GM18873 (cell line): ENCODE data around the gene SLC22A13.
"Not testable (repeated sequence)": the region's sequence is repeated elsewhere in the genome, so short reads cannot be mapped to it uniquely, and the experiment has no call there.

Experiments used
- ATAC-seq: cut with Tn5 transposase; IDR thresholded peaks from one replicate; pipeline ENCODE4 v1.9.1; 2021; ENCODE audit warnings: mild to moderate bottlenecking, moderate library complexity, moderate number of reproducible peaks; ENCODE audit not compliant: unreplicated experiment, low FRiP score

SLC22A13 gene

DNA sequence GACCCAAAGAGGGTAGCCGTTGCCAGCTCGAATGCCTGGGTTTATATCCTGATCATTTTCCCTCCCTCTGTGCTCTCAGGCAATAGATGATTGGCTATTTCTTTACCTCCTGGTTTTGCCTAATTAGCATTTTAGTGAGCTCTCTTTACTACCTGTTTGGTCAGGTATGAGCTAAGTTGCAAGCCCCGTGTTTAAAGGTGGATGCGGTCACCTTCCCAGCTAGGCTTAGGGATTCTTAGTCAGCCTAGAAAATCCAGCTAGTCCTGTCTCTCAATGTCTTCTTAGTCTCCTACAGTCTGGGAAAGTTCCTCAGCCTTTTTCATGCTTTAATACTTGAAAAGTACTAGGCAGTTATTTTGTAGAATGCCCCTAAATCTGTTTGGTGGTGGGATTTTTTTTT lies 31.4 kb downstream of the SLC22A13 start:
- ATAC-seq = not testable (repeated sequence)

DNA sequence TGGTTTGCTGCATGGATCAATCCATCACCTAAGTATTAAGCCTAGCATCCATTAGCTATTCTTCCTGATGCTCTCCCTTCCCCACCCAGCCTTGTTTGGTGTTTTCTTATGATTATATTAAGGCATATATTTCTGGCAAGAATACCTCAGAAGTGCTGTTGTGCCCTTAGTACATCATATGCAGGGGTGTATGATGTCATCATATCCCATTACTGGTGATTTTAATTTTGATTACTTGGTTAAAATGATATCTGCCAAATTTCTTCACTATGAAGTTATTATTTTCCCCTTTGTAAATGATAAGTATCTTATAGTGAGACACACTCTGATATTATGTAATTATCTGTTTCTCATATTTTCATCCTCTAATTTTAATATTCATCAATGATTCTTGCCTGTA lies 31.9 kb downstream of the SLC22A13 start:
- no peak for ATAC-seq

DNA sequence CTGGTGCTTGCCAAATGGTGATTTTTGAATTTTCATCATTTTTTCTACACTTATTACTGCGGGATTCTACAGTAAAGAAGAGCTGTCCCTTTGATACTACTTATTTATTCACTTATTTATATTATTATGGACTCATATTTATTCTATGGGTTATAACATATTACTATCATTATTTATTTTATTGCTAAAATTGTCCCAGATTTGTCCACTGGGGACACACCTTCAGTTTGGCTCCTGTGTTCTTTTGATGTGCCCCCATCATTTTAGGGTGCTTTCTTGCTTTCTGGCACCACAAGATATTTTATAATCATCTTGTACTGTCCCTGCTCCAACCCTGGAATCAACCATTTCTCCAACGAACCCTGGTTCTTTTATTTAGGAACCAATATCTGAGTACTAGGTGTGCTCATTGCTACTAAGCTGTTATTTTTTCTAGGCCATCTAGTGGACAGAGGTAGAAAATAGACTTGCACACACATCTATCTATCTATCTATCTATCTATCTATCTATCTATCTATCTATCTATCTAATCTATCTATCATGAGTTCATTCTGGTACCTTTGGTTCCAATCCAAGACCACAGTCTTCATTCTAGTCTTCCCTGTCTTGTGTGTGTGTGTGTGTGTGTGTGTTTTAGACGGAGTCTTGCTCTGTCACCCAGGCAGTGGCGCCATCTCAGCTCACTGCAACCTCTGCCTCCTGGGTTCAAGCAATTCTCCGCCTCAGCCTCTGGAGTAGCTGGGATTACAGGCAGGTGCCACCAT lies 32.5 kb downstream of the SLC22A13 start:
- ATAC-seq = no peak

DNA sequence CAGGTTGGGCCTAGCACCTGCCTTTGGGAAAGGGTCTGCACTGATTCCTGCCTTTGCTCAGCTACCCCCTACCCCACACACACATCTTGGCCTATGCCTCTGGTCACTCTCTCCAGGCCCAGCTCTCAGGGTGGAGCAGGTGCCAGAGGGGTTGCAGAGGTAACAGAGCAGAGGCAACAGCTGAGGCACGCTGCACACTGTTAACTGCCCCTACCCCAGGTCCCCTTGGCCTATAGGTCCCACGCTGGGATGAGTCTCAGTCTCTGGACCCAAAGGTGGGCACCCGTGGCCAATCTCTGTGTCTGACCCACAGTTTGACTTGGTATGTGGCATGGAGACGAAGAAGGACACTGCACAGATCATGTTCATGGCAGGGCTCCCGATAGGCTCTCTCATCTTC lies 41.3 kb downstream of the SLC22A13 start:
- no peak for ATAC-seq

DNA sequence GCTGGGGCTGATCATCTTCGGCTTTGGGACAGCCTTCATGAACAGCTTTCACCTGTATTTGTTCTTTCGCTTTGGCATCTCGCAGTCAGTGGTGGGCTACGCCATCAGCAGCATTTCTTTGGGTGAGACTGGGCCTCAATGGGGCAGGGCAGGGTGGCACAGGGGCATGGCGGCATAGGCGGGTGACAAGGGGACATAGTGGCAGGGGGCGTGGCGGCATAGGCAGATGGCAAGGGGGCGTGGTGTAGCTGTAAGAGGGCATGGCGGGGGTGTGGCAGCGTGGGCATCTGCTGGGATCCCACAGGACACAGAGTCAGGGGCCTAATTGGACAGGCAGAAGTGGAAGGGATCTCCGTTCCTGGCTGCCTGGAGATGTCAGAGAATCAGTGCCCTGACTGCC lies 42.0 kb downstream of the SLC22A13 start:
- no peak for ATAC-seq

DNA sequence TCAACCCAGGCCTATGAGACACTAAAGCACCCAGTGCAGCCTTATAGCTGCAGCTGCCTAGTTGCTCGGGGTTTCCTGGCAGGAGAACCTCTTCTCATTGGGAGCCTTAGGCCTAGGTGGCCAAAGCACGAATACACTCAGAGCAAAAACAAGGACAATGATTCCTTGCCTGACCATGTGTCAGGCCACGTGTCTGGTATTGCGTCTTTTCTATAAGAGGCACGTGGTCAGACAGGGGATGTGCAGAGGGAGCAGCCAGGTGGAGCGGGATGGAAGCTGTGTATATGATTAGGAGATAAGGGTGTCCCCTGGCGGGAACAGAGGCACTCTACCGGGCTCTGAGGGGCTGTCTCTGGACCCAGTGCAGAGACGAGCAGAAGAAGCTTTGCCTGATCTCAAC lies 42.8 kb downstream of the SLC22A13 start:
- no peak for ATAC-seq

DNA sequence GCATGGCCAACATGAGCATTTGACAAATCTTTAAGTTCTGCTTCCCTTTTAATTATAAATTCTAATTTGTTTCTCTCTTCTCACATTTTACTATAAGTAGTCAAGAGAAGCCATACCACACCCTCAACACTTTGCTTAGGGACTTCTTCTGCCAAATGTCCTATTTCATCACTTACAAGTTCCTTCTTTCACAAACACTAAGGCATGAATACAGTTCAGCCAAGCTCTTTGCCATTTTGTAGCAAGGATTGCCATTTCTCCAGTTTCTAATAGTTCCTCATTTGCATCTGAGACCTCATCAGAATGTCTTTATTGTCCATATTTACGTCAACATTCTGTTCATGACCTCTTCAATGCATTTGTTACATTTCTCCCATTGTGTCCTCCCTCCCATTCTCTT lies 45.9 kb downstream of the SLC22A13 start:
- ATAC-seq = no peak

DNA sequence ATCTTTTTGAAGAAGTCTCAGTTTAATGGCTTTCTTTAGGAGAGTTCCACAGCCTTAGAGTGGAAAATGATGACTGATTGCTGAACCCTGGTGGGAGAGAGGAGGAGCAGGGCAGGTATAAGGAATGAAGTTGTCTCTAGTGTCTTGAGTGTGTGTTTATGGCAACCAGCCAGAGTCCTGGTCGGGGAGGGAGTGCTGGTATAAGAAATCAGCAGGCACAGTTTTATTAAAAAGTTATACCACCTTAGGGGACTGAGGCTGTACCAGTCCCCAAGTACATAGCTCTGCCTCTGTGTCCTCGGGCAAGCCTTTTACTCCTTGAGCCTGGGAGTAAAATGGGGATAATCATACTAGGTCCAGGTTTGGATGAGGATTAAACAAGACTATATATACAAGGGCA lies 46.3 kb downstream of the SLC22A13 start:
- ATAC-seq = no peak

DNA sequence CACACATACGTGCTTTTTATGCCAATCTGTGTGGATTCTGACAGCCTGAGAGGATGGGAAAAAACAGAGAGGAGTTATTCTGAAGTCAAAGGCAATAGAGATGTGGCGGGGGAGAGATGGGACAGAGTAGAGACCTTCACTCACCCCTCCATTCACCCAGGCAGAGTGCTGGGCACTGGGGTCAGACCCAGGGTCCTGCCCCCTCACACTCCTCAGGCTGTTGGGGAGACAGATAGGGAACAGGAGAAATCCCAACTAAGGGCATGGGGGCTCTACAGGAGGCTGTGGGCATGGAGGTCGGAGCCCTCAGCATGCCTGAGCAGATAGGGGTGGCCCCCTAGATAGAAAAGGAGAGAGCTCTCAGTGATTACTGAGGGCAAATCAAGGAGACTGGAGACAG lies 46.7 kb downstream of the SLC22A13 start:
- no peak for ATAC-seq

DNA sequence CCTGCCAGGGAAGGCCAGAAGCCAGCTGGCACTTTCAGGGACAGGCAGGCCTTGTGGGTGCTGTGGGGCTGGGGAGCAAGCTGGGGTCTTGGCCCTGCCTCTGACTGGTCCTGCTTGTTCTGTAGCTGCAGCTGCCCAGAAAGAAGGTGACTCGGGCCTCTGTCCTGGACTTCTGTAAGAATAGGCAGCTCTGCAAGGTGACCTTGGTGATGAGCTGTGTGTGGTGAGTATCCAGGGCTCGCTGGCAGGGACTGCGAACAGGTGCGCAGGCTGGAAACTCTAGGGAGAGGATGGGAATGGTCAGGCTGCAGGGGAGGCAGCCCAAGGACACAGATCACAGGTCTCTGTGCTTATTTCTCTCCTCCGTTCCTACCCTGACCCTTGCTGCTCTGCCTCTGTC lies 47.7 kb downstream of the SLC22A13 start:
- ATAC-seq = no peak

DNA sequence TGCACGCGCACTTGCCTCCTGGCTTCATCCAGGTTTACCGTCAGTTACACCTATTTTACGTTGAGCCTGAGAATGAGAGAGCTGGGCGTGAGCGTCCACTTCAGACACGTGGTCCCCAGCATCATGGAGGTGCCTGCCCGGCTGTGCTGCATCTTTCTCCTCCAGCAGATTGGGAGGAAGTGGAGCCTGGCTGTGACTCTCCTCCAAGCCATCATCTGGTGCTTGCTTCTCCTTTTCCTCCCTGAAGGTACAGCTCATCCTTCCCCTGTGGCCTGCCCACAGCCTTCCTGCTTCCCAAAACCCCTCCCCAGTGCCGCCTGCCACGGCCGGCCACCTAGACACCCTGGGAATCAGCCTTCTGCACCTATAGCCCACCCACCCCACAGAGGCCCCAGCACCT lies 48.1 kb downstream of the SLC22A13 start:
- ATAC-seq = no peak

DNA sequence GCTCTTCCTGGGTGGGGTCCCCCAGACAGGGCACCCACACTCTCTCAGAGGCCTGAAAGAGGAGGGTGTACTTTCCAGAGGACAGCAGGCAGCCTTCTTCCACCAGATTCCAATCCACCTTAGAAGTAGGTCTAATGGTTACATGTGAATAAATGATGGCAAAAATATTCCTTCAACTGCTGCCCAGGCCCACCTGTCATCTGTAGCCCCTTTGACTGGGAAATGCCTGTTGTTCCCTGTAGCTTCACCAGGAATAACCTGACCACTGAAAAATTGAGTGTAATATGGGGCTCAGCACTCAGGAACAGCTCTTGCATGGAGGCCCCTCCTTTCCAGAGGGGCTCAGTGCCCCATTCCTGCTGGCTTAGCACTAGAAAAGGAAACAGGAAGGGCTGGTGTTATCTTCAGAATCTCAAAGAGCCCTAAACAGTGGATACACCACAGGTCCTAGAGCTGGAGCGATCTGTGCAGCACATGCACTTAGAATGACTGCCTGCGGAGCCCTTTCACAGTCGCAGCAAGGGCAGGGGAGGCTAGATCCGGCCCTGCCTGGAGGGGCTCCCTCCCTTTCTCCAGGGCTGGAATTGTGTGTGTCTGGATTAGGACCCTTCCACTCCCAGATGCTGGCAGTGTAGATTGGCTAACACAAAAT lies 48.6 kb downstream of the SLC22A13 start:
- no peak for ATAC-seq

DNA sequence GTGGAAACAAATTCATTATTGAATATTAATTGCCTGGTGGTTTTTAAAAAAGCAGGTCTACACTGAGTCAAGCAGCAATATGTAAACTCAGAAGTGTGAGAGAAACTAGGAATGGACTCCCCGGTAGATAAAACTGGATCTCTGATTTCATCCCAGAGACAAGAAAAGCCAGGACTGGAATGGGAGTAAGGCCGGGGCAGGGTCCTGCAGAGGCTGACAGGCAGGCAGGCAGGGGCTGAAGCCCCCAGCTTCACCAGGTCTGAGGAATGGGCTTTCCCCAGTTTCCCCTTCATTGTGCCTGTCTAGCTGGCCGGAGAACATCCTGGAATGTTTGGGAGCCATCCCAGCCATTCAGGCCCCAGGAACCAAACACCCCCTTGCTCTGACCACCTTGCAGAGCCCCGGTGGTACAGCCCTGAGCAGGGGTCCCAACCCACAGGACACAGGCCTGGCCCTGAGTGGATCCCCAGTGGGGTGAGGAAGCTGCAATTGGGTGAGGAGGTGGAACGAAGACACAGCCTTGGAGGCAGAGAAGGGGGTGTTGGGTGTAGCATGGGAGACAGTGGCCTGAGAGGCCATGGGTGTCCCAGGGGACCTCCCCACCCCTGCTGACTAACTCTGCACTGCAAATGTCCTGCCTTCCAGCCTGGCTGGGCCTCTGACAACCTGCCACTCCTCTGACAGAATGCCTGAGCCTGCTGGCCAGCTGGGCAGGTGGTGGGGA lies 49.3 kb downstream of the SLC22A13 start:
- ATAC-seq = no peak

DNA sequence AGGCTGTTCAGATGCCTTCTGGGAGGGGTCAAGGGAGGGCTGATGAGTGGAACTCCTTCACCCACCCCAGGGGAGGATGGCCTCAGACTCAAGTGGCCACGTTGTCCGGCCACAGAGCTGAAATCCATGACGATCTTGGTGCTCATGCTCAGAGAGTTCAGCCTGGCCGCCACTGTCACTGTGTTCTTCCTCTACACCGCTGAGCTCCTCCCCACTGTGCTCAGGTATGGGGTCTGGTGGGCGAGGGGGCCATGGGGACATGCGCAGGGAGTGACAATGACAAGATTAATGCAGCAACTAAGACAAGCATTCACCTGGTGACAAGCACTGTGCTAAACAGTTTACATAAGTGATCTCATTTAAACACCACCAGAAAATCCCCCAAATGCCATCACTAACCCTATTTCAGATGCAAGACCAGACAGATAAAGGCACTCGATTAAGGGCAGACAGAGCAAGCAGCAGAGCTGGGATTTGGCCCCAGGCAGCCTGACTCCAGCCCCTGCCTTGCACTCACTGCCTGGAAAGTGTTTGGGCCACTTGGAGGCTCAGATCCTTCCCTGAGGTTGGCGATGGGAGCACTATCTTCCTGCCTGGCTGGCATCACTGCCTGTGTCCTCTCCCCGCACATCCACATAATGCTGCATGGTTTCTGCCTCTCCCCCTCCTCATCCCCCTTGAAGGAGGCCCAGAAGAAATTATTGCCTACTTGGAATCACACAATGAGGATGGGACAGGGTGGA lies 50.0 kb downstream of the SLC22A13 start:
- no peak for ATAC-seq

DNA sequence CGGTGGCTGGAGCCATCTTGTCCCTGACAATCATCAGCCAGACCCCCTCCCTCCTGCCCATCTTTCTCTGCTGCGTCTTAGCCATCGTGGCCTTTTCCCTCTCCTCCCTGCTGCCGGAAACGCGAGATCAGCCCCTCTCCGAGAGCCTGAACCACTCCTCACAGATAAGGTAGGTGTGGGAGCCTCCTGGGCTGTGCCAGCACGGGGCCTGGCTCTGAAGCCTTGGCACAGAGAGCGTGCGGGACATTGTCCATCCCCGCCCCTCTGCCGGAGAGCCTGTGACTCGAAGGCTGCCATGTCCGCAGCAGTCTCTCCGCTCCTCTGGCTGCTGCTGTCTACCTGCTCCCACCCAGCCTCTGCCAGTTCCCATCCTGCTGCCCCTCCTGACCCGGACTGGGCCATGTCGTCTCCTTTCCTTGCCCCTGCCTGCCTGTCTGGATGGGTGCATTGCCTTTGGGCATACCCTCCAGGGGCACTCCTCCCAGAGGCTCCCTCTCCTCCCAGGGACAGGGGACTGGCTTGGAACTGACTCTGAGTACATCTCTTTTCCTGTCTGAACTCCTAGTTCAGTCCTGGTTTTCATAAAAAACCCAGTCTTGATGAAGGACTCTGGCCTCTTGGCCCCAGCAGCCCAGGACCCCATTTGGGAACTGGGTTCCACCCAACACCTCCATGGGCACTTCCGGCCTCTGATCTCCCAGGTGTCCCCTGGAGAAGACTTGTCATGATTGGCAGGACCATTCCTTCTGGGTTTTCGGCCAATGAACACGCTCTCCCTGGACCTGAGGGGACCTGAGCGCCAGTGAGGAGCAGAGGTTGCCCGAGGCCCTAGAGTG lies 51.0 kb downstream of the SLC22A13 start:
- ATAC-seq = no peak

DNA sequence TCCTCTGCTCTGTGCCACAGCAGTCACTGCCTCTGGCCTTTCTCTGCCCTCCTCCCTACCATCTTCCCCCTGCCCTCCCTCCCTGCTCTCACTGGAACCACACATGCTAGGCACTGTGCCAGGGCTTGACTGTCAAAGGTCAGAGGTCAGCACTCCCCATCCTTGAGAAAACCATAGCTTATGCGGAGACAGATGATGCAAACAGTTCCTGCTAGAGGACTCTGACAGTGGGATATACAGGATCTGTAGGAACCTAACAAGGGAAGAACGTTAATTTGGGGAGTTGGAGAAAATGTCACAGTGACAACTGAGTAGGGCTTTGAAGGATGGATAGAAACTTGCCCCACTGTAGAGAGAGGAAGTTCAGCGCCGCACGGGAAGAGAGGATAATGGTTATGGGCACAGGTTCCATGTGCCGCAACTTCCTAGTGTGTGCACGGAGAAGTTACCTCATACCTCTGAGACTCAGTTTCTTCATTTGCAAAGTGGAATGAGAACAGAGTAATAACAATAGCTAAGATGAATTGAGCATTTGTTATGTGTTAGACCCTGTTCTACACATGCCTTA lies 51.7 kb downstream of the SLC22A13 start:
- no peak for ATAC-seq

DNA sequence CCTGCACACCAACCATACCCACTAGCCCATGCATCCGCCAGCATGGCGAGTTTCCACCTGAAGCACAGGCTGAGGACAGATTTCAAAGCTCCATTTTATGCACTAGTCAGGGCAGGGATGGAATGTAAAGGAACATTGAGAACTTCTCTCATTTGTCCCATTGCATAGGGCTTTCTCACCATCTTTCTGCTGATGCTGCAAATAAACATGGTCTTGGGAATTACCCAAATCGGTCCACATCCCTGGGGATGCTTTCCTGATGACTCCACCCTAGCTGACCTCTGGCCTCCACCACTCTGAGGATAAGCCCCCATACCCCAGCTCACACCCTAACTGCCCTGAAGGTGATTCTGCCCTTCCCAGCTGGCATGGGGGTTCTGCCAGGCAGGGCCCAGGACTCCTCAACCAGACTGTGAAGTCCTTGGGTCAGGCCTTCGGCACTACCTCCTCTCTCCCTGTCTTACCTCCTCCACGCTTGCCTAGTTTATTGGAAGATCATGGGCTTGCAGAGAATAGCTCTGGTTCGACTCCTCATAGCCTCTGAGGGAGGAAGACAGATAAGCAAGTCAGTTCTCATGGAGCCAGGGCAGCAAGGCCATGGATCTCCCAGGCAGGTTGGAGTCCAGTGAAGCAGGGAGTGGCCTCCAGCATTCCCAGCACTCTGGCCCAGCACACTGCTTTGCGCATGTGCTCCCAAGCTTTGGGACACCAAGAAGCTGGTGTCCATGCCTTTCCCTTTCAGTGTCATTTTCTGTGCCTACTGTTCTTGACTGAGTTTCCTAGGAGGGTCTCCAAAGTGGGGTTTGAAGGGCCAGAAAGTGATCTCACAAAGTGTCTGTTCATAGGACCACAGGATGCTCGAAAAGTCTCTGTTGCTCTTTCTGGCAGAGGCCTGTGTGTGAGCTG lies 53.4 kb downstream of the SLC22A13 start:
- no peak for ATAC-seq

DNA sequence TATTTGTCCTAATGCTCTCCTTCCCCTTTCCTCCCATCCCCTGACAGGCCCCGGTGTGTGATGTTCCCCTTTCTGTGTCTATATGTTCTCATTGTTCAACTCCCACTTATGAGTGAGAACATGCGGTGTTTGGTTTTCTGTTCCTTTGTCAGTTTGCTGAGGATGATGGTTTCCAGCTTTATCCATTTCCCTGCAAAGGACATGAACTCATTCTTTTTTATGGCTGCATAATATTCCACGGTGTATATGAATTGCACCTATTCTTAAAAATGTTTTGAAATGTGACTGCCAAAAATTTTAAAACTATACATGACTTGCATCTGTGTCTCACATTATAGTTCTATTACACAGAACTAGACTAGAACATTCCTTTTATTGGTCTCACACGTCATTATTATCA lies 55.0 kb downstream of the SLC22A13 start:
- ATAC-seq = not testable (repeated sequence)

DNA sequence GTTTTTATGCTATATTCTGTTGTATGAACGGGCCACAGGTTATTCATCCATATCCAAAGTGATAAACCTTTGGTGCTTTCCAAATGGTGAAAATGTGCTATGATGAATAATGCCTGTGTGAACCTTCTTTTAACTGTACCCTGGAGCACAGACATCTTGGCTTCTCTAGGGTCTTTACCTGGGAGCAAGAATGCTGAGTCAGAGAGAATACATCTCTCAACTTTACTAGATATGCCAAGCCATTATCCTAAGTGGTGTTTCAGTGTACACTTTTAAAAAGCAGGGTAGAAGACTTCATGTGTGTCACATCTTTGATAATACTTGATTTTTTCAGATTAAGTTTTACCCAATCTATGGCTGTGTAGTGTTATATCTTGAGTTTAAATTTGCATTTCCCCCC lies 57.4 kb downstream of the SLC22A13 start:
- ATAC-seq = no peak
